GM12801 (cell line): ENCODE measurements around the gene IL18.

Experiments
- TF ChIP-seq, protein P1 (sequence below): IDR thresholded peaks from one replicate; pipeline ENCODE4 v1.5.1; 2011; ENCODE audit warnings: control low read depth; ENCODE audit not compliant: insufficient read length; ENCODE audit errors: extremely low read depth

The IL18 gene

GRCh38 chr11:112163875-112164685, at the start of gene IL18:
TSS of gene IL18 (minus strand) at chr11:112164094. CDS start at chr11:112155053, 9,041 bp downstream.
- TF ChIP-seq, protein P1, sequence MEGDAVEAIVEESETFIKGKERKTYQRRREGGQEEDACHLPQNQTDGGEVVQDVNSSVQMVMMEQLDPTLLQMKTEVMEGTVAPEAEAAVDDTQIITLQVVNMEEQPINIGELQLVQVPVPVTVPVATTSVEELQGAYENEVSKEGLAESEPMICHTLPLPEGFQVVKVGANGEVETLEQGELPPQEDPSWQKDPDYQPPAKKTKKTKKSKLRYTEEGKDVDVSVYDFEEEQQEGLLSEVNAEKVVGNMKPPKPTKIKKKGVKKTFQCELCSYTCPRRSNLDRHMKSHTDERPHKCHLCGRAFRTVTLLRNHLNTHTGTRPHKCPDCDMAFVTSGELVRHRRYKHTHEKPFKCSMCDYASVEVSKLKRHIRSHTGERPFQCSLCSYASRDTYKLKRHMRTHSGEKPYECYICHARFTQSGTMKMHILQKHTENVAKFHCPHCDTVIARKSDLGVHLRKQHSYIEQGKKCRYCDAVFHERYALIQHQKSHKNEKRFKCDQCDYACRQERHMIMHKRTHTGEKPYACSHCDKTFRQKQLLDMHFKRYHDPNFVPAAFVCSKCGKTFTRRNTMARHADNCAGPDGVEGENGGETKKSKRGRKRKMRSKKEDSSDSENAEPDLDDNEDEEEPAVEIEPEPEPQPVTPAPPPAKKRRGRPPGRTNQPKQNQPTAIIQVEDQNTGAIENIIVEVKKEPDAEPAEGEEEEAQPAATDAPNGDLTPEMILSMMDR = no peak

DNA sequence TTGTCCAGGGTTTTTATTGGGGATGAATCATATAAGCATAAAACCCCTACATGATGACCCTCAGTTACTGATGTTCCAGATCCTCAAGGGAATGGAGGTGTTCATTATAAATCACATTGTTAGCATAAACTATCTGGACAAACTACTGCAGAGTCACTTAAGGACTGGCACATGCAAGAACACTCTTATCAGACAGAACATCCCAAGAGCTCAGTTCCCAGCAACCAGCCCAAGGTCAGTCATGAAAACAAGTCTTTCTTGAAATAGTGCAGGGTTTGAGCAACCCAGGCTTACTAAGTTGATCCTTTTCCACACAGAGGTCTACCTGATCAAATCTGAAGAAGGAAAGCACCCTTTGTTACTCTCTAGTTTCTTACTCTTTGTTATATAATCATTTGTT, 48.8 kb upstream of the IL18 start:
- TF ChIP-seq, protein P1 = no peak

GRCh38 chr11:112212290-112212689, 48.4 kb upstream of the IL18 start:
- TF ChIP-seq, protein P1 = no peak

- TF ChIP-seq, protein P1 = no peak
These were observed 47.6 kb upstream of the IL18 start for GRCh38 chr11:112211536-112211935.

GRCh38 chr11:112210890-112211289, 47.0 kb upstream of the IL18 start:
- TF ChIP-seq, protein P1 = no peak

DNA sequence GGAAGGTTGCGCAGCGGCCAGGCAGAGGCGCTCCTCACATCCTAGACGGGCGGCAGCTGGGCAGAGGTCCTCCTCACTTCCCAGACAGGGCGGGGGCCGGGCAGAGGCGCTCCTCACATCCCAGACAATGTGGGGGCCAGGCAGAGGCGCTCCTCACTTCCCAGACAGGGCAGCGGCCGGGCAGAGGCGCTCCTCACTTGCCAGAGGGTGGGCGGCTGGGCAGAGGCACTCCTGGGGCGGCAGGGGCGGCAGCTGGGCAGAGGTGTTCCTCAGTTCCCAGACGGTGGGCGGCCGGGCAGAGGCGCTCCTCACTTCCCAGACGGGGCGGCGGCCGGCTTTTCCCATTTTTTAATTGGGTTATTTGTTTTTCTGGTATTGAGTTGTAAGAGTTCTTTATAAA, 42.2 kb upstream of the IL18 start:
- TF ChIP-seq, protein P1 = no peak

DNA sequence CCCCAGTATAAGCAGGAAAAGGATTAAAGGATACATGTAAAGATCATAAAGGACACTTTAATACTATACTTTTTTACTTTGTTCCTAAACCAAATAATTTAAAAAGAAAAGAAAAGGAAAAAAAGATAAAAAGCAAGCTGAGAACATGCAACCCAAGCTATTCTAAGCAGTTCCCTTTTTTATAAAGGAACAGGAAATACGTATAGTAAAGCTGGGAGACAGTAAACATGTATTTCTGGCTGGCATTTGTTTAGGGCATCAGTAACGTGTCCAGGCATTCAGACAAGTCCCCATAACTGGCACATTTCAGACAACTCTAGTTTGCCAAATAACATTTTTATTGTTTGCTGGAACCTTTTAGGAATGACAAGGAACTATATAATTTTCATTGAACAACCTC, 36.4 kb upstream of the IL18 start:
- TF ChIP-seq, protein P1 = no peak
